ENCODE measurements around the gene CLEC4G. TPM values are rescaled to one million over a fixed set of nuclear protein-coding genes. Genes with fewer than 3 reads are reported as not detected.

CLEC4G gene
- total RNA-seq, result not detected in 2 replicates

GRCh38 chr19:7732045-7732444, at the start of gene CLEC4G:
CLEC4G (minus strand) TSS chr19:7732110; CDS start chr19:7732102, 8 bp downstream.

GRCh38 chr19:7762719-7763293, 30.9 kb upstream of the CLEC4G start, which contains the start of gene CLEC4M:
CLEC4M (plus strand) TSS chr19:7763243; CDS start chr19:7763267, 24 bp downstream.

GRCh38 chr19:7746903-7747884, 15.3 kb upstream of the CLEC4G start, which contains the start of gene CD209:
CD209 (minus strand) TSS chr19:7747534; CDS start chr19:7747511, 23 bp downstream.

GRCh38 chr19:7701654-7702457, 30.1 kb downstream of the CLEC4G start, which contains the start of gene FCER2:
FCER2 (minus strand) TSS chr19:7702131; CDS start chr19:7699760, 2,371 bp downstream.

GRCh38 chr19:7680606-7681339, 51.1 kb downstream of the CLEC4G start, which contains the start of gene TRAPPC5:
TRAPPC5 (plus strand) TSS chr19:7680833; CDS start chr19:7682254, 1,421 bp downstream.

Other genes starting within 250 kb of the CLEC4G start
- 1.6 and 3.1 TPM in 2 replicates for gene PEX11G, start 243.1 kb downstream of the CLEC4G start, total RNA-seq
- gene ZNF358, start 216.0 kb downstream of the CLEC4G start, total RNA-seq, result 3.1 and 23.8 TPM in 2 replicates
- gene MCOLN1, start 209.5 kb downstream of the CLEC4G start, total RNA-seq, result 2.4 and 6.5 TPM in 2 replicates
- 51.6 and 92.0 TPM in 2 replicates for gene PNPLA6, start 196.4 kb downstream of the CLEC4G start, total RNA-seq
- gene CAMSAP3, start 136.2 kb downstream of the CLEC4G start, total RNA-seq, result 4.4 and 11.6 TPM in 2 replicates
- 31.8 and 44.7 TPM in 2 replicates for gene XAB2, start 102.6 kb downstream of the CLEC4G start, total RNA-seq
- gene PET100, start 102.3 kb downstream of the CLEC4G start, total RNA-seq, result 5.6 and 7.9 TPM in 2 replicates
- not detected in 2 replicates for gene PCP2, start 98.4 kb downstream of the CLEC4G start, total RNA-seq
- gene STXBP2, start 95.0 kb downstream of the CLEC4G start, total RNA-seq, result 49.9 and 113 TPM in 2 replicates
- gene RETN, start 63.1 kb downstream of the CLEC4G start, total RNA-seq, result not detected in 2 replicates
- under 0.01 TPM in 1 of 2 replicates, not detected in the other for gene MCEMP1, start 55.0 kb downstream of the CLEC4G start, total RNA-seq
- gene TRAPPC5, start 51.3 kb downstream of the CLEC4G start, total RNA-seq, result 41.7 and 57.2 TPM in 2 replicates
- not detected in 2 replicates for gene FCER2, start 30.0 kb downstream of the CLEC4G start, total RNA-seq
- not detected in 2 replicates for gene CD209, start 15.4 kb upstream of the CLEC4G start, total RNA-seq
- gene CLEC4M, start 31.1 kb upstream of the CLEC4G start, total RNA-seq, result not detected in 2 replicates
- gene EVI5L, start 98.1 kb upstream of the CLEC4G start, total RNA-seq, result 19.8 and 25.5 TPM in 2 replicates
- gene PRR36, start 142.3 kb upstream of the CLEC4G start, total RNA-seq, result under 0.01 TPM in 1 of 2 replicates, not detected in the other
- 18.1 and 28.7 TPM in 2 replicates for gene LRRC8E, start 156.4 kb upstream of the CLEC4G start, total RNA-seq
- gene MAP2K7, start 171.8 kb upstream of the CLEC4G start, total RNA-seq, result 15.4 and 20.9 TPM in 2 replicates
- gene TGFBR3L, start 182.7 kb upstream of the CLEC4G start, total RNA-seq, result 1.6 and 5.8 TPM in 2 replicates
- 13.3 and 13.9 TPM in 2 replicates for gene SNAPC2, start 188.2 kb upstream of the CLEC4G start, total RNA-seq
- gene CTXN1, start 194.0 kb upstream of the CLEC4G start, total RNA-seq, result 1.0 and 1.6 TPM in 2 replicates
- gene TIMM44, start 211.6 kb upstream of the CLEC4G start, total RNA-seq, result 85.6 and 116 TPM in 2 replicates